ENCODE results near the gene MEA1.

DNA sequence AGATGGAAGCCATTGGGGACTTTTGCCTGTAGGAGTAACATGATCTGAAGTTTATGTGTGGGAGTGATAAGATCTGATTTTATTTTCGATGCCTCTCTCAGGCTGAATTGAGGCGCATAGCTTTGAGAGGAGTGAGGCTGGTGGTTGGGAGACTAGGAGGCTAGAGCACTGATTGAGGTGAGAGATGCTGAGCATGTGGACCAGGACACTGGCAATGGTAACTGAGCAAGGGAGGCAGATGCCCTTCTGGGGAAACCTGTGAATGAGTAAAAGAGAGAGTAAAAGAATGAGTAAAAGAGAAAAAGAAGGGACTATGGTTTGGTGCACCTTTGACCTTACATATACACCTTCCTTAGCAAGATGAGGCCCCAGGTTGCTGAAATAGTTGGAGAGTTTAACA, 10.7 kb upstream of the MEA1 start:
- TF ChIP-seq, protein P1, sequence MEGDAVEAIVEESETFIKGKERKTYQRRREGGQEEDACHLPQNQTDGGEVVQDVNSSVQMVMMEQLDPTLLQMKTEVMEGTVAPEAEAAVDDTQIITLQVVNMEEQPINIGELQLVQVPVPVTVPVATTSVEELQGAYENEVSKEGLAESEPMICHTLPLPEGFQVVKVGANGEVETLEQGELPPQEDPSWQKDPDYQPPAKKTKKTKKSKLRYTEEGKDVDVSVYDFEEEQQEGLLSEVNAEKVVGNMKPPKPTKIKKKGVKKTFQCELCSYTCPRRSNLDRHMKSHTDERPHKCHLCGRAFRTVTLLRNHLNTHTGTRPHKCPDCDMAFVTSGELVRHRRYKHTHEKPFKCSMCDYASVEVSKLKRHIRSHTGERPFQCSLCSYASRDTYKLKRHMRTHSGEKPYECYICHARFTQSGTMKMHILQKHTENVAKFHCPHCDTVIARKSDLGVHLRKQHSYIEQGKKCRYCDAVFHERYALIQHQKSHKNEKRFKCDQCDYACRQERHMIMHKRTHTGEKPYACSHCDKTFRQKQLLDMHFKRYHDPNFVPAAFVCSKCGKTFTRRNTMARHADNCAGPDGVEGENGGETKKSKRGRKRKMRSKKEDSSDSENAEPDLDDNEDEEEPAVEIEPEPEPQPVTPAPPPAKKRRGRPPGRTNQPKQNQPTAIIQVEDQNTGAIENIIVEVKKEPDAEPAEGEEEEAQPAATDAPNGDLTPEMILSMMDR (conservative IDR thresholded peaks at IDR 0.05 in 1 of 2, IDR thresholded peaks at IDR 0.05 in 1 of 2; ENCODE audit: extremely low read depth in 1 of 2, insufficient read depth in 1 of 2, low read depth in 1 of 2, low read length in 2 of 2): no peak
- no peak for TF ChIP-seq EZH2 (IDR thresholded peaks at IDR 0.05; ENCODE audit: borderline replicate concordance, low read length)

Data from mammary epithelial cell (primary cell).